Activated effector memory CD4-positive, alpha-beta T cell treated with Interleukin-2 at 50 U/mL for 16 hours (primary cell): ENCODE results near the gene HHAT.

ENCODE experiments used
- DNase-seq: peaks from one replicate; pipeline ENCODE4 v3.0.0-alpha.2; 2020

HHAT gene

DNA sequence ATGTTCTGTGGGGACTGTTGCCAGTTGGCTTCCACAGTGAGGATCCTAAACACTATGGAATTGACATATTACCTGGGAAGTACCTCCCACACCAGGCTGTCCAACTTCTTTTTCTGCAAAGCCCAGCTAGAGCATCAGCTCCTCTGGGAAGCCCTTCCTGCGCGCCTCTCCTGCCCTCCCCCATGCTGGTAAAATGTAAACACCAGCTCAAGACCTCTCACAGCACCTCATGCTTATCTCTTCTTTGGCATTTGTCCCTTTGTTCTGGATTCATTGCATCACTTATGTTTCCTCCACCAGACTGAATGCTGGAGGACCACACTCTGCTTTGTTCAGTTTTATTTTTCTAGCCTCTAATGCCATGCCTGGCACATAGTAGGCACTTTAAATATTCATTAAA, 172.1 kb downstream of the HHAT start:
- DNase-seq: no peak

DNA sequence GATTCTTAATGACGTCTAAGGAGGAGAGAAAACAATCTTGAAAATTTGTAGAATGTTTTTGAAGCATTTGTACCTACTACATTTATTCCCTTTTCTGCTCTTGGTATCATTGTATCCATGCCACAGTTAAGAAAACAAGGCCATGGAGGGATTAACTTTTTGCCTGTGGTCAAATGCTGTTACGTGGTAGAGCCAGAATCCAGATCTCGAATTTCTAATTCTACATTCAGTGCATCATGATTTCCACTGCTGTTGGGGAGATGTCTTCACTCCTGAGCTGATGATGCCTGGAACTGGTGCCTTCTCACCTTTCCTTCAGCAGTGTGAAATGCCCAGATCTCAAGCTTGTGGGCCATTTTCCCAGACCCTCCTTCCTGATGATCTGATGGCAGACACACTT, 175.6 kb downstream of the HHAT start:
- no peak for DNase-seq

DNA sequence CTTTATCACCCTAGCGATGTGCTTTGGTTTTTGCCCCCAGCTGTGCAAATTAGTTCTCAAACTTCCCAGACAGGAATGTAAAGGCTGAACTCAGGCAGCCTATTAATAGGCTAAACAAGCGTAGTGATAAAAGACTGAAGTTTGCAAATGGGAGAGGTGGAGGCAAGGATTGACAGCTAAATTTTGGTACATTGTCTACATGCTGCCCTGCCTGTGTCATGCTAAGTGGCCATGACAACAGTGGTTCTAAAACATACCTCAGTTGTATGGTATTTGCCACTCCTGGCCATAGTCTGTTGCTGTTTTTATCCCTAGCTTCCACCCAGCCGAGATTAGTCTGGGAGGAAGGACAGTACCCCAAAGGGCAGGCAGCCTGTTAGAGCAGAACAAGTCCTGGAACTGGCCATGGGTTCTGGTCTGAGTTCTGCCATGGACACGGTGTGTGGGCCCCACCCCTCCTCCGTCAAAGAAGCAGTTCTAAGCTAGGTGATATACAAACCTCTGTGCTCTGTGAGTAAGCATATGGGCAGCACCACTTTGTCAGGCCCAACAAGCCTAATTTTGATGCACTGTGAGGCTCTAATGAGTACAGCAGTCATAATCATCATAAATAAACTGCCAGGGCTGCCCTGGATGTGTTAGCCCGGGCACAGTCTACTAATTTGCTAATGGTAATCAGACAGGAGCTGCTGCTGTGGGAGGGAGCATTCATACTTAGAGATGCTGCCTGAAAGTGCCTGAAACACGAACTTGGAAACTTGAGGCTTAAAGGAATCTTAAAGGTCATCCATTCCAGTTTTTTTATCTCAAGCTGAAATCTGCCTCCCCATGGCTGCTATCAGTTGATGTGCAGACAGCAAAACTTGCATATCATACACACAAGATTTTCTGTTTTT, 177.1 kb downstream of the HHAT start:
- DNase-seq: no peak

DNA sequence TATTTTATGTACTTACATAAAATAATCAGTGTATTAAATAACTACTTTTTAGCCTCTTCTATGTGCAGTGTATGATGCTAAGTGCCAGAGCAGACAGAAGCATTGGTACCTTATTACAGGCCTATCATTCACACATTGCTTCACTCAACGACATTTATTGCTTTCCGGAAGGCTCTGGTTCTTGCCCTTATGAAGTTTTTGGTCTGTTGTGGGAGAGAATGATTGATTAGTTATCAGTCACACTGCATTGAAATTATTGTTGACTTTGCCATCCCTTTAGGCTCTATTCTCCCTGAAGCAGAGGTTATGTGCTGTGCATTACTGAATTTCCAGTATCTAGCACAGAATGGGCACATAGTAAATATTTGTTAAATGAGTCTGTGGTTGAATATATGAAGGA, 178.0 kb downstream of the HHAT start:
- no peak for DNase-seq

DNA sequence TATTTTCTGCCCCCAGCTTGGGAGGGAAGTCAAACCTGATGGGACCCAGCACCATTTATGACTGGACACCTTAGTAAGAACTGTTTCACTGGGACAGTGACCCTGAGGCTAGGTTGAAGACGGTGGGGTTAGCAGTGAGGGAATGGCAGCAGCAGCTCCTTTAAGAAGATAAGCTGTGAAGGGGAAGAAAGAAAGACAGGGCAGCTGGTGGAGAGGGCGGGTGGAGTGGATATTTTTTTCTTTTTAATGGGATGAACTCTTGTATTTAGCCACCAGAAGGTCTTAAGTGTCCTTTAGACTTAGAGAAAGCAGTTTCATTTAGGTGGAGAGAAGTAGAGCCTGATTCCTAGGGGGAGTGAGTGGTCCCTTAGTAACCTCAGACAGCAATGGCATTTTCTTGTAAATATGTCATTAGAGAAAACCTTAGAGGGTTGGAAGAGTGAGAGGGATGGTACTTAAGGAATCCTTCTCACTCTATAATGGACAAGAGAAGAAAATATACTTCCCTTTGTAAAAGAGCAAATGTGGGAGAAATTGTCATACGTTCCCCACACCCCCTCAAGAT, 187.5 kb downstream of the HHAT start:
- no peak for DNase-seq

DNA sequence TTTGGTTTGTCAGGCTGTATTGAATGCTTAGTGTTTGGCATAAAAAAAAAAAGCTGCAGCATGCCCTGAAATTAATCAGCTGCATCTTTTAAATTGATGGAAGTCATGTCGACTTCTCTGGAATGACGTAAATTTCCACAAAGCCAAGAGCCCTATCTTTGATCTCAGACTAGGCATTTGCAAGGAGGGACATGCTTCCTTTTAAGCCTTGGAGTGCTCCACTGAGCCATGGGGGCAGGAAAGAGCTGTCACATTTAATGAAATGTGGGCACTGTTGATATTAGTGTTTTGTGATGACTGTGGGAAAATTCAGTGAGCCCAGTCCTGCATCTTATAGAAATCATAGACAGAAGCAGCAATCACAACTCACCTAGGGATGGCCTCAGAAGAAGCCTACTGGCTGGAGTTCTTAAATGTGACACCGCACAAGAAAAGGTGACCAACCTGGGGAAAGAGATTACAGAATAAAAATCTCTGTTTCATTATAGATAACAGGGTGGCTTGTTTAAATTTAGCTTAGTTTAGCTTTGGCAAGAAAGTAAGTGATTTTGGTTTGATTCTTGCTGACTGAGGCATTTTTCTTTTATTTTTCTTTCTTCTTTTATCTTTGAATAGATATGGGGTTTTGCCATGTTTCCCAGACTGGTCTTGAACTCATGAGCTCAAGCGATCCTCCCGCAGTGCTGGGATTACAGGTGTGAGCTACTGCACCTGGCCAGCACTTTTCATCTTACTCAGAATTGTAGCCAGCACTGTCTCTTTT, 188.2 kb downstream of the HHAT start:
- no peak for DNase-seq

DNA sequence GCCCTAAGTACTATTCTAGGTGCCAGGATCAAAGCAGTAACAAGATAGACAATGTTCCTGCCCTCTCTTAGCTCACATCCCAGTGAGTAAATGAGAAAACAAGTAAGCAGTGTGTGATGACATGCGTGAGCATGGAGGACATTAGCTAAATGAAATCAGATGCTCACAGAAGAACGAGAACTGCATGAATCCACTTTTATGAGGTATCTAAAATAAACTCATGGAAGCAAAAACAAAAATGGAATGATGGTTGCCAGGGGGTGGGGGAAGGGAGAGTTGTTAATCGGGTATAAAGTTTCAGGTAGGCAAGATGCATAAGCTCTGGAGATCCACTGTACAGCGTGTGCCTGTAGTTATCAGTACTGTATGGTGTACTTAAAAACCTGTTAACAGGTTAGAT, 195.1 kb downstream of the HHAT start:
- DNase-seq: no peak

DNA sequence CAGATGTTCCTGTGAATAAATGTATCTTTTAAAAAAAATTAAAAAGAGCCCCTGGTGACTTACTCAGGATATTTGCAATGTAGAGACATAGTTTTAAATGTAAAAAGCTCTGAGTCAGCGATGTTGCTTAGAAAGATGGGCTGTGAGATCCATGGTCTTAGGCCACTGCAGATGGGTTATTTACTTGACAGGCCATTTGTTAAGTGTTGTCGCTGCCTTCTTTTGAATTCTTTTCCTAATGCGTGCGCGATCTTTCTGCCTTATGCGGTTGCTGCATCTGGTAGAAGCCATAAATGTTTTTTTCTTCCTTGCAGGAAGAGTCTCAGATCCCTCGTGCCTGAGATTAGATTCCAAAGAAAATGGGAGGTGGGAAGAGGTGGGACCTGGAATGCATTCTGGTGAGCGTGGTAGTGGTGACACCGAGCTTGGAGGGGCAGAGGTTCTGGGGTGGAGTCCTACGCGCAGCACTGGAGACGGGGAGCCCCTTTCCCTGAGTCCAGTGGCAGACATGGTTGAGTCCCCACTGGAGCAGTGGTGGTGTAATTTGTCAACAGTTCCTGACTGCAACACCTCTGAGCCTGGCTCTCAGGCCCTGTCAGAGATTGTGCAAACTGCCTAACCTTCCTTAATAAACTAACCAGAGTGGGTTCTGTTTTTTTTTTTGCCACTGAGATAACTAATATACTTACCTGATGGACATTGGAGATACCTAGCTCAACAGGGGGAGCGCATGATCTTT, 197.2 kb downstream of the HHAT start:
- no peak for DNase-seq

DNA sequence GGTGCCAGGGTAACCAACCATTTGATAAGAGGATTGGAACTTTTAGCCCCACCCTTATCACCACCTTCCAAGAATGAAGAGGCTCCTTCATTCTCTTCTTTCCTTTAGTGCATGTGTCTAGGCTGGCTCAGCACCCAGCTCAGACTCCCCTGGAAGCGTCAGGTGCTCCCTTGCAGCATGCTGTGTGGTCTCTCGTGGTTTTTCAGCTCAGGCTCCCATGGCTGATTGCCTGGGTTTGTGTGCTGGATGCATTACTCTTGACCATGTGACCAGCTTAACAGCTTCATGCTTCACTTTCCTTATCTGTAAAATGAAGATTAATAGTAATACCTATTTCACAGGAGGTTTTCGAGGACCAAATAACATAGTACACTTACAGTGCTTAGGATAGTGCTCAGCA, 198.4 kb downstream of the HHAT start:
- no peak for DNase-seq

DNA sequence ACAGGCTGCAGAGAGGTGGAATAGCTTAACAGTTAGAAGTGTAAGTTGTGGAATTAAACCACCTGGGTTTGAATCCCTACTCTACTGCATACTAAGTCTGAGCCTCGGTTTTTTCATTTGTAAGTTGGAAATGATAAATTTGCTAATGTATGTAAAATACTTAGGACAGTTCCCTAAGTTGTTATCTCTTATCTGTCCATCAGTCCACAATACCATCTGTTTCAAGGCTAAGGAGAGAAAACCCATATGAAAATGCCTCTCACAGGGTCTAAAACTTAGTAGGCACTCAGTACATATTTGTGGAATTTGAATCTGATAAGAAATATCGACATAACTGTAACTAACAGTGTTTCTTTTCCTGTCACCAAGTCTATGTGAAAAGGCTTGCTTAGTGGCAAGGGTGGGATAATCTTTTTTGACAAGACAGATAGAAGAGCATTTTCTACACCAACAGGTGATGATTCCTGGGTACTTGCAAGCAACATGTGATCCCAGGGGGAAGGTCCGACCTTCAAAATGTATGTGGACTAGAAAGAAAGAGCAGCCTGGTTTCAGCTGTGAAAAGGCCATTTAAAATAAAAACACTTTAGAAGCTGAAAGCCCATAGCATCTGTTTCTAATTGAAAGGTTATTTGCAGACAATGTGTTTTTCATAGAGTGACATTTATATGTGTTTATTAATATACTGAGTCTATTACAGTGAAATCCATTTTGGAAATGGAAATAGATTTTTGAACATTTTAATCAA, 202.9 kb downstream of the HHAT start:
- DNase-seq: no peak

DNA sequence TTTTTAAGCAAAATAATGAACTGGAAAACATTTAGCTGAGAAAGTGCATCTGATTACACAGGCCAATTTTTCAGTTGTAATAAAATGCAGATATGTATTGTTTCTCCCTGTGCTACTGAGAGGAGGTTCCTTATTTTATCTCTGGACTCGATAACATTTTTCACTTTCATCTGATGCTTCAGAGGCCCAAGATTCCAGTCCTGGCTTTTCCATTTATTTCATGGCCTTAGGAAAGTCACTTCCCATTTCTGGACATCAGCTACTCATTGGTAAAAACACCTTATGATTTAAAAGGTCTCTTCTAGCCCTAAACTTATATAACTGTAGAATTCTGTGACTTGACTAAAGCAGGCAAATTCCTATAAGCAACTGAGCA, 203.5 kb downstream of the HHAT start:
- no peak for DNase-seq

DNA sequence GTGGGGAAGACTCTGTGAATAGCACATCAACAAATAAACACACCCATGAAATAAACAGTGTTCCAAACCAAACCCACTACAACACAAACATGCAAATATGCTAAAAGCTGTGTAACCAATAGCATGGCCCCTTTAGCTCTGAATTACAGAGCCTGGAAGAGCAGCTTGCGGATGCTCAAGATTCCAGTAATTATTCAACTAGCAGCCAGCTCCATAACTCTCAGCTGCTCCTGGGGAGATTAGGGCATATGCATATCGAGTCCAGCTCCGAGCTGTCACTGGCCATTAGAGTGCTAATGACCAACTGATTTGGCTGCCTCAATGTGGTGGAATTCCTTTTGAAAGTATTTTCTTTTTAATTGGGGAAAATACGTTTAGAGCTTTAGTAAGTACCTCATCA, 207.1 kb downstream of the HHAT start:
- DNase-seq: no peak

DNA sequence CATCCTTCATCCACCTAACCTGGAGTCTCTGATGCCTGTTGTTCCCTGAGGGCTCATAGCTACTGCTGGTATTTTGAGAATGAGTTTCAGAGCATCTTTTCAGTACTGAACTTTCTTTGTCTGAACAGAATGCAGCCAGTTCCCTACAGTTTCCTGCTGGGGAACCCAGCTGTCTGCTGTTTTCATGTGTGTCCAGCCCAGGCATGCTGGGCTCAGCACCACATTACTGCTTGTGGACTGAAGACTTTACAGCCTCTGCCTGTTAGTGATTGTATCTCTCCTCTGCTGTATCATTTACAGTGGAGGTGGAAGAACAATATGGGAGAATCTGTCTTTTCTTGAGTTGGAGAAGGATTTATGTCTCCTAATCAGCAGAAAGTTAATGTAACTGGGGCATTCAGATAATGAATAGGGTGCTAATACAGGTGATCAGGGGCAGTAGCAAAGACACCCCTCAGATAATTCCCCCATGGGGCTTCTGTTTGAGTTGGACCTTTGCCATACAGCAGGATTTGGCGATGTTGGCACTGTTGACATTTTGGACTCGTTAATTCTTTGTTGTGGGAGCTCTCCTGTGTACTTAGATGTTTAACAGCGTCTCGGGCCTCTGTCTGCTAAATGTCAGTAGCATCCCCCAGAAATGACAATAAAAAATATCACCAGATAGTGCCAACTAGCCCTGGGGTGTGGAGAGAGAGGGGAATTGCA, 207.7 kb downstream of the HHAT start:
- DNase-seq: no peak

DNA sequence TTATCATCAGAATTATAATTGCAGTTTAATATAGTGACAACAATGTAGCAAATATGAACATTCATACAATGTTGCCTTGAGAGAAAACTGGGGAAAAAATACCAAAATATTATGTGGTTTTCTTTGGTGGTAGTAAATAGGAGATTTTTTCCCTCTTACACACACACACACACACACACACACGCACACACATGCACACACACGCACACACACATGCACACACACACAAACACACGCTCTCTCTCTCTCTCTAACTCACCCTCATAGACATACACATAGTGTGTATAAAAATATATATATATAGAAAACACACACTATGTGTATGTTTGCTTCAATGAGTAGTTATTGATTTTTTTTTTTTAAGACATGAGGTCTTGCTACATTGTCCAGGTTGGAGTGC, 211.6 kb downstream of the HHAT start:
- no peak for DNase-seq

DNA sequence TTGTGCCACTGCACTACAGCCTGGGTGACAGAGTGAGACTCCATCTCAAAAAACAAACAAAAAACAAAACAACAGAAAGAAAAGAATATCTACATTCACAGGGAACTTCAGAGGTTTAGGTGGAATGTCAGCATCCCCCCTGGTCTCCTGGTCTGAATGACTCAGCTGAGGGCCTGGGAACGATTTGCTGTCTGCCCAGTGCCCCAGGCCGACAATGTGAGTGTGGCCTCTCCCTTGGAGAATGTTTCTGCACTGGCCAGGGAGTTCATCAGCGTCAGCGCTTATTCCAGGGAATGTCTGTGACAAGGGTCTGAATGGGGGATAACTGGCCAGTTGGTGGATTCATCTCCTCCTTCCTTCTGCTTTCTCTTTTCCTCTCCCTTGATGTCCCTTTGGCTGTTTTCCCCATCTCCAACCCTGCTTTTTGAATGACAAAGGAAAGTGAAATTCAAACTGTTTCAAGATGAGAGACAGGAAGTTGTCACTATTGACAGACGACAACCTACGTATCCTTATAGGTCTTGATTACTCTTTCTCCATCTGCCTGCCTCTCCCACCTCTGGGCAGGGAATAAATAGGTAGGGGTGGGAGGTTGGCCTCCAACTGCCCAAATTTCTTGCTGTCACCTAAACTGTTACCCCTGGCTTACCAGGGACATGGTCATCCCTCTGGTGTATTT, 213.1 kb downstream of the HHAT start:
- DNase-seq: no peak

DNA sequence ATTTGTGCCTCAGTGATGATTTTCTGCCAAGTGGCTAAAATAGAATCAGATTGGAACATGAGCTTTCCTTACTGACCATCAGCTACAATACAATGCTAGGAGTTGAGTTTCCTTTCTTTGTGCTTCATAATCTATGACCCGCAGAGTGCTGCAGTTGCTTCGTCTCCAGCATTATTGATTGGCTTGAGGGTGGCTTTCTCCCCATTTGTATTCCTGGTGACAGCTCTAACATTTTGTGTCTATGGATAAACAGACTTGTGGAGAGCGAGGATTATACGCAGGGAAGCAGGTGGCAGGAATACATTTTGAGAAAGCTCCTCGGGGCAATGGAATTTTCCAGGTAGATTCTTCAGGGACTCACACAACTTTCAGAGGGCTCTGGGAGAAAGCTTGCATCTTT, 223.2 kb downstream of the HHAT start:
- no peak for DNase-seq

DNA sequence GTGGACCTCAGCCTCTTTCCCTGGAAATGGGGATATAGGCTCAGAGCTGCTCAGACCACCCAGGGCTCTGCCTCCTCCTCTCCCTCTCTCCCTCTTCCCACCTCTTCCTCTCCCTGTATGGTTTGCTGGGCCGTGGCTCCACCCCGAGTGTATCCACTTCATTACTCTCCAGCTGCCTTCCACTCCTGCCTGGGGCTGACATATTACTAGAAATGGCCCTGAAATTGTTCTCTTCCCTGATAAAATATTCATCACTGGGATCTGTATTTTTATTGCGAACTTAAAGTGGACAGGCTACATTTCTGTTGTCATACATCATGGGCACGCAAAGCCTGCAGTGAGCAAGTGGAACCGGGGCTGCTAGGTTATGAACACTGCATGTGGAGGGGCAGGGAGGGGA, 225.0 kb downstream of the HHAT start:
- DNase-seq: no peak

DNA sequence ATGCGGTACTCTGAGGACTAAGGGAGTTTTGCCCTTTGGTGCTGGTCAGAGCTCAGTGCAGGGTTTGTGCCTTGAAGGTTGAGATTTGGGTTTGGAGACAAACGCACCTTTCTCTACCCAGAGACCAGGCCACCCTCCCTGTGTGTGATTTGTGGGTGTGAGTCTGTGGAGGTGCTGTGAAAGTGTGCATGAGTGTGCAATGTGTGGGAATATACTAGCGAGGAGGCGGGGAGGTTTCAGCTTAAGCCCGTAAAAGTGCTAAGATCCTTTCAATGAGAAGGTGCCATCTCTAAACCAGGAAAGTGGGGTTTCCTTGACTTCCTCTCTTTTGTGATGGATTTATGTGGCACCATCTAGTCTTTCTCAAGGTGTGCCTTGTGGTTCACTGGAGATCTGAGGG, 225.7 kb downstream of the HHAT start:
- DNase-seq: no peak

DNA sequence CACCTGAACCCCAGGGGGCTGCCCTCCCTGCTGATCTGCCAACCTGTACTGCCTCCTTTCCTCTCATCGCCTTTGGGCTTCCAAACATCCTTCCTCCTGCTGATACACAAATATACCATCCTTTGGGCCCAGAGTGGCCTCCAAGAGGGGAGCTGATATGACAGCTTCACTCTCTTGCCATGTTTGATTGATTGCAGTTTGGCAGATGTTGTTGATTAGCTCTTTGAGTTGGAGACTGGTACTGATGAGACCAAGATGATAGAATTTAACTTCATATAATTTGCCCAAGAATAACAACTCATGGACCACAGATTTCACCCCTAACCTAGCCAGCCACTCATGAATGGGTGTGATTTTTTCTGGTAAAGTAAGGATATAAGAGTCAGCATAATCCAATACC, 227.8 kb downstream of the HHAT start:
- no peak for DNase-seq

DNA sequence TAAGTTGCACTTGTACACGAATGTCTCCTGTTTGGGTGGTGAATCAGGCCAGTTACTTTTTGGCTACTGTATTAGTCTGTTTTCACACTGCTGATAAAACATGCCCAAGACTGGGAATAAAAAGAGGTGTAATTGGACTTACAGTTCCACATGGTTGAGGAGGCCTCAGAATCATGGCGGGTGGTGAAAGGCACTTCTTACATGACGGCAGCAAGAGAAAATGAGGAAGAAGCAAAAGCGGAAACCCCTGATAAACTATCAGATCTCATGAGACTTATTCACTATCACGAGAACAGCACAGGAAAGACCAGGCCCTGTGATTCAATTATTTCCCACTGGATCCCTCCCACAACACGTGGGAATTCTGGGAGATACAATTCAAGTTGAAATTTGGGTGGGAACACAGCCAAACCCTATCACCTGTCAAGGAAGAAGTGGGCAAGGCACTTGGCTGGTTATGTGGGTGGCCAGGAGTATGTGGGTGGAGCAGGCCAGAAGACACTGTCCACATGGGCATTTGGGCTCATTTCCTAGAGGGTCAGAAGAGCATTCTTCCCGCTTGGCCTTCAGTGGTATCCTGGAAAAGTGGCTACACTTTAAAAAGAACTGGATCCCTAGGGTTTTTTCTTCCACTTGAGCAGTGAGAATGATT, 228.8 kb downstream of the HHAT start:
- no peak for DNase-seq

DNA sequence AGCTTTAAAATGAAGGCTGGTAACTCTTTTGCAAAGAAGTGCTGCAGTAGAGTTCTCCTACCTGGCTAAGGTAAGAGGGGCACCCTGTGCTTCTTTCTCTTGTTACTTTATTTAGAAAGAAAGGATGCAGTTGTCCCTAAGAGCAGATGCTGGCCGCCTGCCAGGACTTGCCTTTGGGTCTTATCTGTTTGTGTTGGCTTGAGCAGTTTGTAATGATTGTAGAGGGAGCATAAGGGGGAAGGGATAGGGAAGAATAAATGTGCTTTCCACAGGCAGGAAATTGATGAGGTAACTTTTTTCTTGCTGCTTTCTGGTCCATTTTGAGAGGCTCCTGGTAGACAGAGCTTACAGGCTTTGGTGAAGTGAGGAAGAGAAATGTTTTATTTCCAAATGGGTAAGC, 229.6 kb downstream of the HHAT start:
- no peak for DNase-seq
